Lung microvascular endothelial cell (primary cell): ENCODE results near the gene KIAA1755. TPM values are rescaled to one million over a fixed set of nuclear protein-coding genes. Genes with fewer than 3 reads are reported as not detected.
A peak's percentile ranks its signal among the peaks of the same experiment; 100 is the strongest.

Experiments used
- DNase-seq, 2 donors: peaks; one replicate each; pipeline versions ENCODE4 v3.0.0 to v3.0.0-alpha.2; 2010; ENCODE audit warnings: low read depth in 2 of 2
- total RNA-seq: library from RNA; depleted of rRNA; stranded (reverse); fragments of >200 nt; gene quantifications from 2 replicates; pipeline ENCODE4 v1.2.1, GENCODE V29; 2014

The KIAA1755 gene
- total RNA-seq, 1 donor from 2014 or later, result not detected

GRCh38 chr20:38187517-38187916 is 73.0 kb downstream of the KIAA1755 start:
- DNase-seq, result peak in 1 of 2 donors; percentile 31

- peak in 1 of 2 donors; percentile 76 for DNase-seq
Measured at GRCh38 chr20:38186788-38187221, 73.7 kb downstream of the KIAA1755 start.

- peak in 1 of 2 donors; percentile 84 for DNase-seq
Measured at GRCh38 chr20:38184101-38184500, 76.4 kb downstream of the KIAA1755 start.

- DNase-seq, result peak in 1 of 2 donors; percentile 67
Measured at GRCh38 chr20:38181971-38182370, 78.6 kb downstream of the KIAA1755 start.

- no peak for DNase-seq
Measured at GRCh38 chr20:38181207-38181801, 79.2 kb downstream of the KIAA1755 start.

- DNase-seq, result peak in 1 of 2 donors; percentile 47
Measured at GRCh38 chr20:38180781-38181180, 79.8 kb downstream of the KIAA1755 start.

- DNase-seq, result no peak
Measured at GRCh38 chr20:38179846-38180245, 80.7 kb downstream of the KIAA1755 start.

GRCh38 chr20:38178581-38178980 is 82.0 kb downstream of the KIAA1755 start:
- DNase-seq, result no peak

GRCh38 chr20:38178065-38178491 is 82.5 kb downstream of the KIAA1755 start:
- no peak for DNase-seq

GRCh38 chr20:38177201-38177600 is 83.3 kb downstream of the KIAA1755 start:
- no peak for DNase-seq

GRCh38 chr20:38175304-38176180 is 85.0 kb downstream of the KIAA1755 start:
- DNase-seq, result peak in 1 of 2 donors; percentile 27

- peak; percentile 79 to 86 for DNase-seq
Measured at GRCh38 chr20:38173237-38174156, 87.0 kb downstream of the KIAA1755 start.

- DNase-seq, result peak in 1 of 2 donors; percentile 24
Measured at GRCh38 chr20:38172408-38172807, 88.1 kb downstream of the KIAA1755 start.

- DNase-seq, result no peak
Measured at GRCh38 chr20:38171675-38172043, 88.9 kb downstream of the KIAA1755 start.

GRCh38 chr20:38170826-38171674 is 89.5 kb downstream of the KIAA1755 start:
- peak; percentile 44 to 59 for DNase-seq

- DNase-seq, result peak in 1 of 2 donors; percentile 17
Measured at GRCh38 chr20:38170219-38170825, 90.2 kb downstream of the KIAA1755 start.

GRCh38 chr20:38169636-38170193 is 90.8 kb downstream of the KIAA1755 start:
- no peak for DNase-seq

- peak; percentile 18 to 20 for DNase-seq
Measured at GRCh38 chr20:38168791-38169589, 91.5 kb downstream of the KIAA1755 start.
